SU-DHL-6 (cell line): ENCODE measurements around the gene CYSTM1.

ENCODE experiments used
- H2AFZ ChIP-seq: fragments of 200-600 bp; sonication (generic); 2 replicates; pipeline ENCODE4 v1.6.1; 2014; ENCODE audit warnings: low read depth, mild to moderate bottlenecking, moderate library complexity, mixed read lengths, antibody characterized with exemption, low read length; ENCODE audit not compliant: severe bottlenecking
- H3F3A ChIP-seq: fragments of 200-600 bp; shearing (Covaris generic); 2 replicates; pipeline ENCODE4 v1.6.0; 2016; ENCODE audit warnings: antibody characterized with exemption, mild to moderate bottlenecking; ENCODE audit not compliant: insufficient read depth
- H3K27ac ChIP-seq: fragments of 200-600 bp; sonication (generic); 2 replicates; pipeline ENCODE4 v1.5.1; 2016; ENCODE audit warnings: low read depth, mild to moderate bottlenecking, low read length, moderate library complexity, mixed read lengths
- H3K27me3 ChIP-seq: fragments of 200-600 bp; sonication (generic), shearing (Covaris generic); 2 replicates; pipeline ENCODE4 v1.6.0; 2014; ENCODE audit warnings: mild to moderate bottlenecking, low read length
- H3K36me3 ChIP-seq: fragments of 200-600 bp; sonication (generic); 2 replicates; pipeline ENCODE4 v1.6.1; 2014; ENCODE audit warnings: mild to moderate bottlenecking, low read length, mixed read lengths
- H3K4me2 ChIP-seq: fragments of 300-600, 200-600 bp; shearing (Covaris generic), sonication (generic); 2 replicates; pipeline ENCODE4 v1.6.0; 2014; ENCODE audit warnings: low read length, low read depth, mild to moderate bottlenecking; ENCODE audit not compliant: poor library complexity, severe bottlenecking
- H3K4me3 ChIP-seq: fragments of 200-600 bp; sonication (generic); 2 replicates; pipeline ENCODE4 v1.5.1; 2014; ENCODE audit warnings: antibody characterized with exemption, low read length, mild to moderate bottlenecking, mixed read lengths; ENCODE audit not compliant: insufficient read depth, poor library complexity, severe bottlenecking
- H3K79me2 ChIP-seq: fragments of 200-600 bp; sonication (generic); 2 replicates; pipeline ENCODE4 v1.6.1; 2014; ENCODE audit warnings: mild to moderate bottlenecking, low read length, moderate library complexity; ENCODE audit not compliant: insufficient read depth
- H3K9ac ChIP-seq: fragments of 200-600 bp; sonication (generic); 2 replicates; pipeline ENCODE4 v1.7.0; 2014; ENCODE audit warnings: mild to moderate bottlenecking, low read length
- H3K9me2 ChIP-seq: fragments of 200-600 bp; sonication (generic); replicated peaks from 2 replicates; pipeline ENCODE4 v1.6.1; 2014; ENCODE audit warnings: low read length; ENCODE audit not compliant: insufficient read depth
- H3K9me3 ChIP-seq: fragments of 200-600 bp; sonication (generic); 2 replicates; pipeline ENCODE4 v1.6.1; 2014; ENCODE audit warnings: low read length, mixed read lengths; ENCODE audit not compliant: insufficient read depth
- H4K20me1 ChIP-seq: fragments of 200-600 bp; sonication (generic); 2 replicates; pipeline ENCODE4 v1.6.1; 2014; ENCODE audit warnings: low read depth, mild to moderate bottlenecking, antibody characterized with exemption, low read length, moderate library complexity, mixed read lengths
- CTCF ChIP-seq: fragments of 200-600 bp; sonication (generic); IDR thresholded peaks from one replicate; pipeline ENCODE4 v1.5.1; 2017; ENCODE audit warnings: antibody characterized with exemption, mild to moderate bottlenecking, low read length, moderate library complexity; ENCODE audit not compliant: insufficient read depth, poor library complexity, severe bottlenecking
- EZH2phosphoT487 ChIP-seq: fragments of 200-600 bp; sonication (generic), shearing (Covaris generic); conservative IDR thresholded peaks from 2 replicates; pipeline ENCODE4 v1.6.1; 2018; ENCODE audit warnings: mild to moderate bottlenecking, antibody characterized with exemption, low read length, moderate library complexity, mixed read lengths

Gene CYSTM1

GRCh38 chr5:140165101-140165922, 9.7 kb upstream of the CYSTM1 start:
- Histone ChIP-seq H3K4me2 (no peak overlapping the region), H3K4me3 (no peak overlapping the region), H3K27me3 (no peaks in the 10 kb centered on the region), H4K20me1 (no peaks in the 10 kb centered on the region), H3K27ac (no peak overlapping the region), H3K9me2 (no peaks in the 10 kb centered on the region), H2AFZ (no peak overlapping the region), H3K9ac (no peak overlapping the region), H3F3A (no peaks in the 10 kb centered on the region), H3K36me3 (no peaks in the 10 kb centered on the region), H3K9me3 (no peaks in the 10 kb centered on the region), H3K79me2 (no peaks in the 10 kb centered on the region)
- no peak for TF ChIP-seq CTCF

- Histone ChIP-seq H3K4me2 (no peak overlapping the region), H3K36me3 (no peaks in the 10 kb centered on the region), H3K27ac (no peak overlapping the region), H3K9me3 (no peaks in the 10 kb centered on the region), H3K27me3 (no peaks in the 10 kb centered on the region), H3K79me2 (no peaks in the 10 kb centered on the region), H3K9ac (no peak overlapping the region), H2AFZ (no peak overlapping the region), H3K9me2 (no peaks in the 10 kb centered on the region), H3K4me3 (no peak overlapping the region), H3F3A (no peaks in the 10 kb centered on the region), H4K20me1 (no peaks in the 10 kb centered on the region)
- TF ChIP-seq CTCF: no peak
- no peak for TF ChIP-seq EZH2phosphoT487
Observed at GRCh38 chr5:140165923-140166270, 9.1 kb upstream of the CYSTM1 start.

GRCh38 chr5:140166911-140167310, 8.1 kb upstream of the CYSTM1 start:
- H4K20me1 ChIP-seq: no peaks in the 10 kb centered on the region
- no peak overlapping the region for H2AFZ ChIP-seq
- H3K27me3 ChIP-seq: no peaks in the 10 kb centered on the region
- TF ChIP-seq EZH2phosphoT487: no peak
- no peak for TF ChIP-seq CTCF
- H3K36me3 ChIP-seq: no peaks in the 10 kb centered on the region
- H3K9ac ChIP-seq: no peak overlapping the region
- H3K27ac ChIP-seq: no peak overlapping the region
- H3K9me2 ChIP-seq: no peaks in the 10 kb centered on the region
- no peaks in the 10 kb centered on the region for H3K9me3 ChIP-seq
- no peaks in the 10 kb centered on the region for H3K79me2 ChIP-seq
- H3K4me3 ChIP-seq: no peak overlapping the region
- H3K4me2 ChIP-seq: no peak overlapping the region
- no peaks in the 10 kb centered on the region for H3F3A ChIP-seq
